Gastrocnemius medialis (tissue), 4 donors: ENCODE data around the gene MORC3.

Source experiments
- CTCF ChIP-seq, 5 experiments: fragments of 450-650 bp in 3 of 5; fragments of 200-600 bp in 2 of 5; sonication (generic) in 2 of 5; IDR thresholded peaks in 4 of 5; conservative IDR thresholded peaks in 1 of 5; 1 replicate in 4 of 5; 2 replicates in 1 of 5; pipeline ENCODE4 v1.5.1; 2016 to 2019; ENCODE audit warnings: antibody characterized with exemption in 5 of 5, mild to moderate bottlenecking in 3 of 5, moderate library complexity in 3 of 5
- POLR2A ChIP-seq, 2 donors: fragments of 450-650 bp; IDR thresholded peaks; one replicate each; pipeline ENCODE4 v1.6.1; 2017; ENCODE audit warnings: antibody characterized with exemption in 2 of 2, mild to moderate bottlenecking in 2 of 2, moderate library complexity in 2 of 2

GRCh38 chr21:36310016-36310415 is 10.0 kb upstream of the MORC3 start:
- TF ChIP-seq CTCF (IDR thresholded peaks at IDR 0.05 in 4 of 5, conservative IDR thresholded peaks at IDR 0.05 in 1 of 5), result no peak
- no peak for TF ChIP-seq POLR2A (IDR thresholded peaks at IDR 0.05)
